IMR-90 (cell line): ENCODE results near the gene OR4F6. TPM values are rescaled to one million over a fixed set of nuclear protein-coding genes. Genes with fewer than 3 reads are reported as not detected.

Source experiments
- ATAC-seq: fragments of 200-7000 bp; cut with Tn5 transposase; 2 replicates; pipeline ENCODE4 v1.9.1; 2020; ENCODE audit warnings: low read depth, mild to moderate bottlenecking, moderate library complexity
- BruUV-seq: library from RNA; stranded (reverse); fragments of 400-500 nt; replicated peaks from 2 replicates; lab custom pipeline; 2021; lab: Mats Ljungman, UMichigan
- CTCF ChIA-PET: fragments of 300-600 bp; formaldehyde crosslinking; extraction: SDS; loops from one replicate; lab custom pipeline; 2021; ENCODE audit warnings: antibody characterized with exemption; lab: Yijun Ruan, JAX
- POLR2A ChIA-PET: fragments of 300-600 bp; sonication (Branson Sonifier 250); formaldehyde crosslinking; loops from one replicate; lab custom pipeline; 2022; ENCODE audit warnings: antibody characterized with exemption; ENCODE audit not compliant: unreplicated experiment; lab: Charles Lee
- DNase-seq: peaks from one replicate; pipeline ENCODE4 v3.0.0; 2013
- H2AFZ ChIP-seq: replicated peaks from 2 replicates; pipeline ENCODE3; 2013; ENCODE audit warnings: low read length, mild to moderate bottlenecking; ENCODE audit not compliant: poor library complexity
- H2AK5ac ChIP-seq: 2 replicates; pipeline ENCODE4 v1.6.1; 2013; ENCODE audit warnings: low read depth, low read length, inconsistent platforms
- H2AK9ac ChIP-seq: replicated peaks from 2 replicates; pipeline ENCODE3; 2013; ENCODE audit warnings: mild to moderate bottlenecking, low read depth, low read length, moderate library complexity; ENCODE audit not compliant: poor library complexity
- H2BK120ac ChIP-seq: 2 replicates; pipeline ENCODE4 v1.6.1; 2013; ENCODE audit warnings: low read depth, low read length, inconsistent platforms
- H2BK15ac ChIP-seq: 3 replicates; pipeline ENCODE4 v1.6.1; 2013; ENCODE audit warnings: low read depth, low read length, inconsistent platforms
- H2BK20ac ChIP-seq: 2 replicates; pipeline ENCODE4 v1.6.1; 2013; ENCODE audit warnings: low read depth, mild to moderate bottlenecking, inconsistent platforms, low read length, moderate library complexity
- H2BK5ac ChIP-seq: 2 replicates; pipeline ENCODE4 v1.6.1; 2013; ENCODE audit warnings: mild to moderate bottlenecking, low read depth, low read length, inconsistent platforms; ENCODE audit not compliant: poor library complexity, severe bottlenecking
- H3K14ac ChIP-seq: replicated peaks from 2 replicates; pipeline ENCODE4 v1.6.1; 2013; ENCODE audit warnings: low read depth, low read length, inconsistent platforms
- H3K18ac ChIP-seq: 2 replicates; pipeline ENCODE4 v1.6.1; 2013; ENCODE audit warnings: low read depth, low read length, control low read depth
- H3K23ac ChIP-seq: 2 replicates; pipeline ENCODE4 v1.6.1; 2013; ENCODE audit warnings: low read depth, low read length, inconsistent platforms
- H3K27ac ChIP-seq: 2 replicates; pipeline ENCODE4 v1.5.1; 2013; ENCODE audit warnings: mild to moderate bottlenecking, control low read depth, low read length; ENCODE audit not compliant: insufficient read depth
- H3K27me3 ChIP-seq: 2 replicates; pipeline ENCODE4 v1.6.1; 2013; ENCODE audit warnings: low read length; ENCODE audit not compliant: control insufficient read depth, insufficient read depth
- H3K36me3 ChIP-seq: 2 replicates; pipeline ENCODE4 v1.6.1; 2013; ENCODE audit warnings: low read length, mixed read lengths; ENCODE audit not compliant: control insufficient read depth, insufficient read depth
- H3K4ac ChIP-seq: 2 replicates; pipeline ENCODE4 v1.6.1; 2013; ENCODE audit warnings: low read depth, low read length, inconsistent platforms
- H3K4me1 ChIP-seq: 2 replicates; pipeline ENCODE4 v1.6.1; 2013; ENCODE audit warnings: low read length, mixed read lengths; ENCODE audit not compliant: control insufficient read depth, insufficient read depth
- H3K4me2 ChIP-seq: 2 replicates; pipeline ENCODE4 v1.6.1; 2013; ENCODE audit warnings: low read depth, mild to moderate bottlenecking, control low read depth, low read length, moderate library complexity
- H3K4me3 ChIP-seq: 2 replicates; pipeline ENCODE4 v1.5.1; 2013; ENCODE audit warnings: low read depth, mild to moderate bottlenecking, control low read depth, low read length, moderate library complexity; ENCODE audit not compliant: insufficient read depth
- H3K56ac ChIP-seq: 2 replicates; pipeline ENCODE4 v1.6.1; 2013; ENCODE audit warnings: low read length, inconsistent platforms; ENCODE audit not compliant: insufficient read depth; ENCODE audit errors: extremely low read depth
- H3K79me1 ChIP-seq, 2 experiments: 2 replicates each; pipeline ENCODE4 v1.6.1; 2013; ENCODE audit warnings: low read length in 2 of 2, inconsistent platforms in 1 of 2, low read depth in 1 of 2
- H3K9ac ChIP-seq: 2 replicates; pipeline ENCODE4 v1.6.1; 2013; ENCODE audit warnings: low read depth, low read length, control low read depth
- H3K9me1 ChIP-seq: 2 replicates; pipeline ENCODE4 v1.6.1; 2013; ENCODE audit warnings: low read length, inconsistent platforms; ENCODE audit not compliant: insufficient read depth
- H3K9me3 ChIP-seq: 2 replicates; pipeline ENCODE4 v1.6.1; 2013; ENCODE audit warnings: low read length; ENCODE audit not compliant: control insufficient read depth, insufficient read depth
- H4K20me1 ChIP-seq: 2 replicates; pipeline ENCODE4 v1.6.1; 2013; ENCODE audit warnings: low read length, inconsistent platforms; ENCODE audit not compliant: insufficient read depth
- H4K5ac ChIP-seq: 2 replicates; pipeline ENCODE4 v1.6.1; 2013; ENCODE audit warnings: mild to moderate bottlenecking, low read depth, low read length, control low read depth
- H4K8ac ChIP-seq, 2 experiments: 2 replicates each; pipeline ENCODE4 v1.6.1; 2013; ENCODE audit warnings: low read depth in 2 of 2, low read length in 2 of 2, control low read depth in 1 of 2, inconsistent platforms in 1 of 2
- H4K91ac ChIP-seq: 2 replicates; pipeline ENCODE4 v1.6.1; 2013; ENCODE audit warnings: low read depth, low read length, inconsistent platforms; ENCODE audit not compliant: insufficient read depth
- BHLHE40 ChIP-seq: fragments of 150-350 bp; IDR thresholded peaks from 2 replicates; pipeline ENCODE4 v1.6.1; 2016; ENCODE audit warnings: mild to moderate bottlenecking, low read depth, low read length
- CEBPB ChIP-seq: IDR thresholded peaks from 2 replicates; pipeline ENCODE4 v1.6.1; 2012; ENCODE audit warnings: low read depth, low read length, improper control_type of control experiment
- CHD1 ChIP-seq: IDR thresholded peaks from 2 replicates; pipeline ENCODE4 v1.6.1; 2012; ENCODE audit warnings: low read depth, low read length, improper control_type of control experiment
- FOS ChIP-seq: fragments of 150-350 bp; IDR thresholded peaks from 2 replicates; pipeline ENCODE4 v1.6.1; 2016; ENCODE audit warnings: low read depth, low read length
- MAFK ChIP-seq: IDR thresholded peaks from 2 replicates; pipeline ENCODE4 v1.6.1; 2012; ENCODE audit warnings: low read depth, low read length, improper control_type of control experiment
- MAZ ChIP-seq: IDR thresholded peaks from 2 replicates; pipeline ENCODE4 v1.6.1; 2012; ENCODE audit warnings: low read depth, mild to moderate bottlenecking, low read length, improper control_type of control experiment, moderate library complexity, borderline replicate concordance
- NFE2L2 ChIP-seq: fragments of 150-350 bp; IDR thresholded peaks from 2 replicates; pipeline ENCODE4 v1.6.1; 2016; ENCODE audit warnings: low read depth, mild to moderate bottlenecking, low read length
- POLR2A ChIP-seq: IDR thresholded peaks from 2 replicates; pipeline ENCODE4 v1.6.1; 2012; ENCODE audit warnings: mild to moderate bottlenecking, low read depth, low read length
- RAD21 ChIP-seq: IDR thresholded peaks from 2 replicates; pipeline ENCODE4 v1.6.1; 2012; ENCODE audit warnings: low read length, improper control_type of control experiment
- RCOR1 ChIP-seq: IDR thresholded peaks from 2 replicates; pipeline ENCODE4 v1.6.1; 2012; ENCODE audit warnings: mild to moderate bottlenecking, low read length, improper control_type of control experiment; ENCODE audit not compliant: insufficient replicate concordance
- RFX5 ChIP-seq: IDR thresholded peaks from 2 replicates; pipeline ENCODE4 v1.8.0; 2012; ENCODE audit warnings: low read depth, mild to moderate bottlenecking, low read length, moderate library complexity
- SMC3 ChIP-seq: fragments of 150-350 bp; IDR thresholded peaks from 2 replicates; pipeline ENCODE4 v1.6.1; 2016; ENCODE audit warnings: low read depth, mild to moderate bottlenecking, antibody characterized with exemption, low read length, moderate library complexity
- USF2 ChIP-seq: fragments of 150-350 bp; IDR thresholded peaks from 2 replicates; pipeline ENCODE4 v1.6.1; 2017; ENCODE audit warnings: mild to moderate bottlenecking, antibody characterized with exemption, low read length, low read depth
- WGBS, 2 experiments: methylation state at CpG; one replicate each; pipeline versions ENCODE4 v1.1.5 to v1.1.7; 2013; ENCODE audit warnings: missing lambda C conversion rate in 2 of 2; ENCODE audit not compliant: insufficient read length in 1 of 2; ENCODE audit errors: extremely low coverage in 2 of 2; 5-methylcytosine and 5-hydroxymethylcytosine counted together
- dilution Hi-C: fragments of 300-500 bp; cut with HindIII; formaldehyde crosslinking; loops from one replicate; pipeline ENCODE4 v1.14.3; 2018; ENCODE audit warnings: low sequenced_read_pairs; ENCODE audit not compliant: unreplicated experiment
- in situ Hi-C: fragments of 300-500 bp; cut with MboI; formaldehyde crosslinking; loops from 3 replicates; pipeline ENCODE4 v1.14.3; 2019; ENCODE audit warnings: low sequenced_read_pairs, inconsistent platforms, mixed read lengths
- intact Hi-C: fragments of 100-400 bp; cut with micrococcal nuclease; formaldehyde crosslinking; loops from 2 replicates; pipeline ENCODE4 v1.10.0; 2022
- polyA plus RNA-seq, 3 experiments: library from polyadenylated mRNA; depleted of rRNA; stranded (reverse); fragments of >200 nt; gene quantifications; 2 replicates each; pipeline ENCODE4 v1.2.3, GENCODE V29; 2012; ENCODE audit warnings: low replicate concordance in 1 of 3
- total RNA-seq: library from RNA; depleted of rRNA; stranded (reverse); fragments of >200 nt; gene quantifications from 2 replicates; pipeline ENCODE4 v1.2.3, GENCODE V29; 2012
- TF ChIP-seq, protein P1 (sequence below): fragments of 150-350 bp; IDR thresholded peaks from 2 replicates; pipeline ENCODE4 v1.6.1; 2016; ENCODE audit warnings: low read depth, mild to moderate bottlenecking, low read length, moderate library complexity, borderline replicate concordance
- TF ChIP-seq, protein P2 (sequence below): conservative IDR thresholded peaks from 2 replicates; pipeline ENCODE4 v1.5.1; 2012; ENCODE audit warnings: mild to moderate bottlenecking, low read depth, low read length, improper control_type of control experiment

OR4F6 gene
- total and polyA plus RNA-seq, 2 of the 4 experiments (the other 2 are of a cell fraction) = not detected

DNA sequence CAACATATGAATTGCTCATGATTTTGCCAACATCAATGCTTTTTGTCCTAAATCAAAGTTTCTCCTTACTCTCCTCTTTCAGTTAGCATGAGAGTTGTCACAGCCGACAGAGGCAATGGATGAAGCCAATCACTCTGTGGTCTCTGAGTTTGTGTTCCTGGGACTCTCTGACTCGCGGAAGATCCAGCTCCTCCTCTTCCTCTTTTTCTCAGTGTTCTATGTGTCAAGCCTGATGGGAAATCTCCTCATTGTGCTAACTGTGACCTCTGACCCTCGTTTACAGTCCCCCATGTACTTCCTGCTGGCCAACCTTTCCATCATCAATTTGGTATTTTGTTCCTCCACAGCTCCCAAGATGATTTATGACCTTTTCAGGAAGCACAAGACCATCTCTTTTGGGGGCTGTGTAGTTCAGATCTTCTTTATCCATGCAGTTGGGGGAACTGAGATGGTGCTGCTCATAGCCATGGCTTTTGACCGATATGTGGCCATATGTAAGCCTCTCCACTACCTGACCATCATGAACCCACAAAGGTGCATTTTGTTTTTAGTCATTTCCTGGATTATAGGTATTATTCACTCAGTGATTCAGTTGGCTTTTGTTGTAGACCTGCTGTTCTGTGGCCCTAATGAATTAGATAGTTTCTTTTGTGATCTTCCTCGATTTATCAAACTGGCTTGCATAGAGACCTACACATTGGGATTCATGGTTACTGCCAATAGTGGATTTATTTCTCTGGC is 2.5 kb downstream of the OR4F6 start:
- Histone ChIP-seq H3K36me3 (no peaks in the 10 kb centered on the region), H4K91ac (peak overlapping the region; percentile 59; the same call in 1 of the 2 replicates), H3K9ac (no peak overlapping the region), H2AFZ (no peak overlapping the region), H3K4me3 (no peak overlapping the region), H3K4me1 (peaks cover 11% of the 10 kb centered on the region), H3K14ac (peak overlapping the region; percentile 24), H2BK5ac (peak overlapping the region; percentile 66), H3K4ac (peak overlapping the region; percentile 69), H4K20me1 (no peaks in the 10 kb centered on the region), H4K8ac (peak overlapping the region in 1 of 2 experiments; percentile 37; a peak in 1 of 4 replicates), H2AK9ac (no peak overlapping the region), H2BK20ac (no peak overlapping the region; the same call in none of the 2 replicates), H3K23ac (no peak overlapping the region; the same call in 1 of the 2 replicates), H3K27ac (no peak overlapping the region; the same call in 1 of the 2 replicates), H3K79me1 (no peaks in the 10 kb centered on the region), H3K18ac (peak overlapping the region; percentile 68), H4K5ac (no peak overlapping the region; the same call in 1 of the 2 replicates), H2BK15ac (peak overlapping the region; percentile 92; the same call in 2 of the 3 replicates), H3K56ac (no peak overlapping the region), H2AK5ac (peak overlapping the region; percentile 60), H2BK120ac (peak overlapping the region; percentile 84), H3K27me3 (no peaks in the 10 kb centered on the region), H3K9me1 (0 out of 2 replicates have a peak, but pooled peaks cover 3% of the 10 kb centered on the region), H3K9me3 (0 out of 2 replicates have a peak, but pooled peaks cover 2% of the 10 kb centered on the region), H3K4me2 (no peak overlapping the region)
- DNase-seq = no peak
- no peak for ATAC-seq
- intact Hi-C loops = no loop called here
- dilution Hi-C loops = no loop called here
- 100% methylated on average over 2 of the region's 6 CpGs; no CpG with 5 or more reads in 1 of the 2 experiments for WGBS, 2 experiments
- ChIA-PET POLR2A (no interaction called here), CTCF (no interaction called here)
- in situ Hi-C loops = no loop called here
- BruUV-seq = no TSS peak
- TF ChIP-seq NFE2L2 (no peak), CEBPB (no peak), POLR2A (no peak), RFX5 (no peak), FOS (no peak), BHLHE40 (no peak), MAZ (no peak), SMC3 (no peak), USF2 (no peak), MAFK (no peak), CHD1 (no peak), RAD21 (no peak), RCOR1 (no peak)
- TF ChIP-seq, protein P1, sequence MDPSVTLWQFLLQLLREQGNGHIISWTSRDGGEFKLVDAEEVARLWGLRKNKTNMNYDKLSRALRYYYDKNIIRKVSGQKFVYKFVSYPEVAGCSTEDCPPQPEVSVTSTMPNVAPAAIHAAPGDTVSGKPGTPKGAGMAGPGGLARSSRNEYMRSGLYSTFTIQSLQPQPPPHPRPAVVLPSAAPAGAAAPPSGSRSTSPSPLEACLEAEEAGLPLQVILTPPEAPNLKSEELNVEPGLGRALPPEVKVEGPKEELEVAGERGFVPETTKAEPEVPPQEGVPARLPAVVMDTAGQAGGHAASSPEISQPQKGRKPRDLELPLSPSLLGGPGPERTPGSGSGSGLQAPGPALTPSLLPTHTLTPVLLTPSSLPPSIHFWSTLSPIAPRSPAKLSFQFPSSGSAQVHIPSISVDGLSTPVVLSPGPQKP = no peak
- TF ChIP-seq, protein P2, sequence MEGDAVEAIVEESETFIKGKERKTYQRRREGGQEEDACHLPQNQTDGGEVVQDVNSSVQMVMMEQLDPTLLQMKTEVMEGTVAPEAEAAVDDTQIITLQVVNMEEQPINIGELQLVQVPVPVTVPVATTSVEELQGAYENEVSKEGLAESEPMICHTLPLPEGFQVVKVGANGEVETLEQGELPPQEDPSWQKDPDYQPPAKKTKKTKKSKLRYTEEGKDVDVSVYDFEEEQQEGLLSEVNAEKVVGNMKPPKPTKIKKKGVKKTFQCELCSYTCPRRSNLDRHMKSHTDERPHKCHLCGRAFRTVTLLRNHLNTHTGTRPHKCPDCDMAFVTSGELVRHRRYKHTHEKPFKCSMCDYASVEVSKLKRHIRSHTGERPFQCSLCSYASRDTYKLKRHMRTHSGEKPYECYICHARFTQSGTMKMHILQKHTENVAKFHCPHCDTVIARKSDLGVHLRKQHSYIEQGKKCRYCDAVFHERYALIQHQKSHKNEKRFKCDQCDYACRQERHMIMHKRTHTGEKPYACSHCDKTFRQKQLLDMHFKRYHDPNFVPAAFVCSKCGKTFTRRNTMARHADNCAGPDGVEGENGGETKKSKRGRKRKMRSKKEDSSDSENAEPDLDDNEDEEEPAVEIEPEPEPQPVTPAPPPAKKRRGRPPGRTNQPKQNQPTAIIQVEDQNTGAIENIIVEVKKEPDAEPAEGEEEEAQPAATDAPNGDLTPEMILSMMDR = no peak
